GM12891 (cell line): ENCODE measurements around the gene ALK.

ENCODE experiments used
- DNase-seq: peaks from one replicate; pipeline ENCODE4 v3.0.0; 2011; ENCODE audit warnings: low spot score; ENCODE audit not compliant: insufficient read length
- FAIRE-seq: peaks from 2 replicates; lab custom pipeline; 2011; peaks lifted over from hg19 to GRCh38; lab: Jason Lieb, UNC
- PAX5 ChIP-seq: IDR thresholded peaks from 2 replicates; pipeline ENCODE4 v1.6.1; 2011; ENCODE audit warnings: low read length, moderate library complexity, mild to moderate bottlenecking; ENCODE audit not compliant: insufficient read depth, severe bottlenecking
- POLR2A ChIP-seq: IDR thresholded peaks from 2 replicates; pipeline ENCODE4 v1.6.1; 2011; ENCODE audit warnings: low read depth, low read length, control low read depth
- POLR2AphosphoS5 ChIP-seq: IDR thresholded peaks from 2 replicates; pipeline ENCODE4 v1.6.1; 2011; ENCODE audit warnings: low read depth, low read length, control low read depth
- POU2F2 ChIP-seq: IDR thresholded peaks from 2 replicates; pipeline ENCODE4 v1.6.1; 2011; ENCODE audit warnings: low read depth, mild to moderate bottlenecking, control low read depth, low read length, moderate library complexity
- SPI1 ChIP-seq: IDR thresholded peaks from 2 replicates; pipeline ENCODE4 v1.6.1; 2011; ENCODE audit warnings: low read depth, low read length, control low read depth
- TAF1 ChIP-seq: IDR thresholded peaks from 2 replicates; pipeline ENCODE4 v1.6.1; 2011; ENCODE audit warnings: low read depth, low read length, control low read depth

ALK gene

DNA sequence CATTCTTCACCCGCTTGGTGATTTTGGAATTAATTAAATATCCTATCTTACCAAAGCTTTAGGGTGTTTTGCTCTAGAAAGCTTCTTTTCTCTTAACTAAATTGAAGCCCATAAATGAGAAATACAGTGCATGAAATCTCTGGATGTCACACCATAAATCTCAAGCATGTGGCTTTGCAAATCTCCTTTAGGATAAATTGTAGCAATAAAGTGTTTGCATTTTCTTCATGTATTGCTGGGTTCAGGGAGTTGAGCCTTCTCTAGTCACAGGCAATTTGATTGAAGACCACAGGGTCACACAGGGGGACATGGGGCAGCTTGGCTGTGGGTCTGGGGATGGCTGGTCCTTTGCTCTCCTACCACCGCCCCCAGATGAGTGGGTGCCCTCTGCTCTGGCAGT lies 442.0 kb downstream of the ALK start:
- FAIRE-seq (no peak), DNase-seq (no peak)
- no peak for TF ChIP-seq PAX5
- TF ChIP-seq SPI1 = no peak
- TF ChIP-seq POU2F2 = no peak
- TF ChIP-seq POLR2AphosphoS5 = no peak
- TF ChIP-seq POLR2A = no peak

DNA sequence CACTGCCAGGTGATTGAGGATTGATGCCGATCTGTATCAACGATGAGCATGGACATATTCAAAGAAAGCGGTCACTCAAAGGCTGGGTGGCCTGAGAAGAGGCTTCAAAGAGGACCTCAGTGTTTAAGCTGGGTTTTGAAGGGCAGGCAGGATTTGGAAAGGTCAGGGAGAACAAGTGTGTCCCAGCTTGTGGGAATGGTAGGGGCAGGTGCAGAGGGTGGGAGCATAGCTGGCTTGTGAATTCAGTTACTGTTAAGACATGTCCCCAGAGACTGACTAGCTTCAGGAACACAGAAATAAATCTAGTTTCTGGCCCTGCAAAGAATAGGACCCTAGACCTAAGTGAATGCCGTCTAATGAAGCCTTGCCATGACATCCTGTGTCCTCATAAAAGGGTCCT lies 442.7 kb downstream of the ALK start:
- FAIRE-seq (no peak), DNase-seq (no peak)
- TF ChIP-seq SPI1 = no peak
- TF ChIP-seq POU2F2 = no peak
- TF ChIP-seq PAX5 = no peak
- no peak for TF ChIP-seq TAF1
- no peak for TF ChIP-seq POLR2AphosphoS5

DNA sequence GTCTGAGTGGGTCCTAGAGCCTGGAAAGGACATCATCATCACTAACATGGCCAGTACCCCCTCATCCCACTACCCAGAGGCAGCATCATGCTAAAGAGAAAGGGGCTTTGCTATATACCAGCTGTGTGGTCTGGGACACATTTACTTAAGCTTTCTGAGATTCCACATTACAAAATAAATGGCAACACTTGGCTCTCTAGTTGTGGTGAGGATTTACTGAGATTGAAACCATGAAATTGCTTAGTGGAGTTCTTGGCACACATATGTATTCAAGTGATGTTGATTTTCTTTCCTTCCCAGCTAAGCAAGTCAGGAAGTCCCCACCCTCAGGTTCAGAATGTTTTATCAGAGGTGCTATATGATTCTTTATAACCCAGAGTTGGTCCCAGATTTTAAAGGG lies 444.2 kb downstream of the ALK start:
- DNase-seq (no peak), FAIRE-seq (no peak)
- TF ChIP-seq POLR2A = no peak
- TF ChIP-seq SPI1 = no peak
- TF ChIP-seq TAF1 = no peak
- TF ChIP-seq POLR2AphosphoS5 = no peak
- no peak for TF ChIP-seq POU2F2
- TF ChIP-seq PAX5 = no peak

DNA sequence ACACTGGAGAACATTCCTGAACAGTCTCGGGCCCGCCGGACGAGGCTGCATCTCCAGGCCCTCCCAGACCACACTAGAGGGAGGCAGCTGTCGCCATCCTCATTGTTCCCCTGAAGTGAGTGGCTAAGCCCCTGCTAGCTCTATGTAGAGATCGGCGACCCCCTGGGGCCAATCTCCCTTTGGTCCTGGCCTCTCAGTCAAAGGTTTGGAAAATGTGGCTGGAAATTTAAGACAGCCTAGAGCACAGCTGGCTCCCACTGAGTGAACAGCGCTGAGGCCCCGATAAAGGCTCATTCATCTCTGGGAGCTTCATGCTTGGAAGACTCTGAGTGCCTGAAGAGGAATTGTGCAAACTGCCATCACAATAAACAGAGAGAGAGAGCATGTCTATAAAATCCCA lies 445.9 kb downstream of the ALK start:
- FAIRE-seq (no peak), DNase-seq (no peak)
- TF ChIP-seq POLR2AphosphoS5 (no peak), POU2F2 (no peak), SPI1 (no peak), TAF1 (no peak), POLR2A (no peak), PAX5 (no peak)

DNA sequence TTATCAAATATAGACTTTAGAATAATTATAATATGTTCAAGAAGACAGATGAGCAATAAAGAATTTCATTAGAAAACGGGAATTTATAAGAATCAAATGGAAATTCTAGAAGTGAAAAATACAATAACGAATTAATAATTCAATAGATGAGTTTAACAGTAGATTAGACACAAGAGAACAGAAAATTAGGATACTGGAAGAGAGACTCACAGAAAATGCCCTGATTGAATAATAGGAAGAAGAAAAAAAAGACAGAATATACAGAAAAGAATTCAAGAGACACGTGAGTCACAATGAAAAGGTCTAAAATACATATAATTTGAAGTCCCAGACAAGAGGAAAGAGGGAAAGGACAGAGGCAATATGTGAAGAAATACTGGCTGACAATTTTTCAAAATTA lies 451.4 kb downstream of the ALK start:
- TF ChIP-seq POU2F2 (no peak), SPI1 (no peak), POLR2AphosphoS5 (no peak), POLR2A (no peak), TAF1 (no peak), PAX5 (no peak)
- DNase-seq (no peak), FAIRE-seq (no peak)

DNA sequence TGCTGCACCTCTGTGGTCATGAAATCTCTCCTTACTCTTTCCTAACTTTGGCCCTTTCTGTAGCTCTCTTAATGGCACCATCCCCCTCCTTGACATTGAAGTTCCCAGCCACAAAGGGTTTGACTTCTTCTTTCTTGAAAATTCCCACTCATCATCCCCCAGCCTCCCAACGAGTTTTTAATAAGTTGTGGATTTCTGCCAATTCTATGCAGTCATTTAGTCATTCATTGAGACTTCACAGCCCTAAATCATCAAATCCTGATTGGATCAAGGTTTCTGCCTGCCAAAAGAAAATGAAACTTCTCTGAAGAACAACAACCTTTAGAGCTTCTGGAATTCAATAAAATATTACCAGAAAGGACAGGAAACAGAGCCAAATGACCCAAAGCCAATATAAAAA lies 451.9 kb downstream of the ALK start:
- DNase-seq = no peak
- no peak for TF ChIP-seq POU2F2
- no peak for TF ChIP-seq POLR2AphosphoS5
- TF ChIP-seq POLR2A = no peak
- TF ChIP-seq TAF1 = no peak
- no peak for TF ChIP-seq PAX5
- no peak for TF ChIP-seq SPI1
- no peak for FAIRE-seq

DNA sequence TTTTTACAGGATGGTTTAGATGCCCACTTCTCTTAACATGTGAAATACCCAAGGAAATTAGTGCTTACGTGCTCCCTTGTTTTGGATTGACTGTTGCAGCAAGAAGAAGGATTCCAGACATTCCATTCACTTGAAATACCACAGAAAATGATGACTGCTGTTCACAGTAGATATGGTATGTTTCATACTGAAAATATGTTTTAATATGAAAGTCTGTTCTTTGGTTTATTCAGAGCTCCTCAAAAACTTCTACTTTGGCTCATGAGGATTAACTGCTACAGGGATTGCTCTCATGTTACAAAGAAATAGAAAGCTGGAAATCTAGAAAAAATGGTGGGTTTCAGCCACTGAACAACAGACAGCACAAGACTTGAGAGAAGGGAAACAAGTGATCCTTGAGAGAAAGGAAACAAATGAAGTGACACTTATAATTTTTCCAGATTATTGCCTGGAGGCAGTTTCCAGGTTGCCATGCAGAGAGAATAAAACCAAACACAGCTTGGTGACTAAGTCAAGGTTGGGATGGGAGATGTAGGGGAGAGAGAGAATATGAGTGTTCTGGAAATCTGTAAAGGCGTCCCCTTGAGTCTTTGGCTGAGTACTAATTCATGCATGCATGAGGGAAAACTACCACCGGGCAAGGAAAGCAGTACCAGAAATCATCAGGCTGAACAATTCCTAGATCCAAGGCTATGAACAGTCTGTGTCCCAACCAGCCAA lies 458.0 kb downstream of the ALK start:
- TF ChIP-seq SPI1 = no peak
- no peak for TF ChIP-seq POU2F2
- no peak for DNase-seq
- no peak for FAIRE-seq

DNA sequence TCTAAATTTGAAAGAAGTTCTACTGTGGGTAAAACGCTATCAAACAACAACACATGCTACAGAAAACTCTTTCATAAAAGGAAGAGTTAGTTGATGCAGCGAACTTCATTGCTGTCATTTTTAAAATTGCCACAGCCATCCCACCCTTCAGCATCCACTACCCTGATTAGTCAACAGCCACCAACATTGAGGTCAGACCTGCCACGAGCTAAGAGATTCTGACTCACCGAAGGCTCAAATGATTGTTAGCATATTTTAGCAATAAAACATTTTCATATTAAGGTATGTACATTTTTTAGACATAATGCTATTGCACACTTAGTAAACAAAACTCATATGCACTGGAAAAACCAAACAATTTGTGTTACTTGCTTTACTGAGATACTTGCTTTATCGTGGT lies 459.1 kb downstream of the ALK start:
- DNase-seq (no peak), FAIRE-seq (no peak)
- no peak for TF ChIP-seq TAF1
- no peak for TF ChIP-seq POLR2AphosphoS5
- TF ChIP-seq POU2F2 = no peak
- TF ChIP-seq PAX5 = no peak
- no peak for TF ChIP-seq SPI1
- TF ChIP-seq POLR2A = no peak

DNA sequence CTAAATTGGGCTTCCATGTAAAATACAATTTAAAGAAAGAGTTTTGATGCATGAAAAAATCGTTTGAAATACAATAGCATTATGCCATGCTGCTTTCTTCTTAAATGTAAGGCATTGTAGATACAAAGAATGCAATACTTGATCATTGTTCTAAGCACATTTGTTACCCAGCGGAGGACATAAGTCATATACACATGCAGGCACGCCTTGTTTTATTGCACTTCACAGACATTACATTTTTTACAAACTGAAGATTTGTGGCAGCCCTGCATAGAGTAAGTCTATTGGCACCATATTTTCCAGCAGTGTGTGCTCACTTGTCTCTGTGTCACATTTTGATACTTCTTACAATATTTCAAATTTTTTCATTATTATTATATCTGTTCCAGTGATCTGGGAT lies 461.2 kb downstream of the ALK start:
- no peak for TF ChIP-seq TAF1
- TF ChIP-seq POLR2A = no peak
- no peak for TF ChIP-seq SPI1
- no peak for TF ChIP-seq POLR2AphosphoS5
- TF ChIP-seq PAX5 = no peak
- TF ChIP-seq POU2F2 = no peak
- DNase-seq (no peak), FAIRE-seq (no peak)

DNA sequence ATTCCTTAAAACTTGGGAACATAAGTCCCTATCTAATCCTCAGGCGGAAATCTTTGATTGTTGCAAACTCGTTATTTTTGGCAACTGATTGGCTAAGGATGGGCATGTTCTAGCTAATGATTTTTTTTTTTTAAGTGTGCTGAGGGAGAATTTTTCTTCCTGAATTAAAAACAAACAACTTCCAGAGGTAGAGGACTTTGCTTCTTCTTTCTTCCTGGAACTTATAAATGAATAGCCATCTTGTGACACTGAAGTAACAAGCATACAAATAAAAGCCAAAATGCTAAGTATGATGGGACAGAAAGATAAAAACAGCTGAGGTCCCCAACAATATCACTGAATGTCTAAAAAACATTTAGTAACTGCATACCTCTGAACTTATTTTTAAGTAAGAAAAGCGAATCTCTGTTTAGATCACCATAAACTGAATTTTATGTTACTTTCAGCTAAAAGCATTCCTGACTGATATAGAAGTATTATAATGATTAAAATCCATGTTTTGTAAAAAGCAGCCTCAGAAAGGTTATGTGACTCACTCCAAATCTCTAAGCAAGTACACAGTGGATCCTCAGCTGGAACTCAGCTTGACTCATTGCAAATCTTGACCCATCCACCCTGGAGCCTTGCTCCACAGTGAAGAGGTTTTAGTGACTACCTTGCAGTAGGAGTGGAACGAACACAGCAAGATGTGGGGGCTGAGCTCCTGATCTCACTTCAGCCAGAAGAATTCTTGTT lies 461.8 kb downstream of the ALK start:
- DNase-seq (no peak), FAIRE-seq (no peak)
- TF ChIP-seq POU2F2 (no peak), TAF1 (no peak), SPI1 (no peak), PAX5 (no peak), POLR2A (no peak), POLR2AphosphoS5 (no peak)
